Urinary bladder (tissue), 4 donors: Measurements from ENCODE around the gene MAU2. TPM values are rescaled to one million over a fixed set of nuclear protein-coding genes. Genes with fewer than 3 reads are reported as not detected.

ENCODE experiments used
- DNase-seq: peaks from one replicate; pipeline ENCODE4 v3.0.0-alpha.2; 2015; ENCODE audit errors: extremely low spot score
- H3K27ac ChIP-seq: one replicate; pipeline ENCODE4 v1.5.1; 2013; ENCODE audit warnings: low read depth, mild to moderate bottlenecking, moderate library complexity
- H3K36me3 ChIP-seq: one replicate; pipeline ENCODE4 v1.6.1; 2013; ENCODE audit warnings: mild to moderate bottlenecking, moderate library complexity; ENCODE audit not compliant: insufficient read depth
- H3K4me1 ChIP-seq: one replicate; pipeline ENCODE4 v1.6.1; 2013; ENCODE audit warnings: mild to moderate bottlenecking, moderate library complexity; ENCODE audit not compliant: insufficient read depth
- H3K4me3 ChIP-seq: one replicate; pipeline ENCODE4 v1.5.1; 2013; ENCODE audit warnings: low read depth, low read length
- WGBS: extraction: QIAGEN DNeasy Blood & Tissue Kit; methylation state at CpG from one replicate; pipeline ENCODE4 v1.1.7; 2013; 5-methylcytosine and 5-hydroxymethylcytosine counted together
- polyA plus RNA-seq: library from polyadenylated mRNA; stranded (reverse); fragments of 200-250 nt; gene quantifications from one replicate; pipeline ENCODE4 v1.2.3, GENCODE V29; 2013
- total RNA-seq: library from RNA; depleted of rRNA; stranded (reverse); fragments of >200 nt; gene quantifications from one replicate; pipeline ENCODE4 v1.2.3, GENCODE V29; 2014
- donor health status: healthy with polysubstance abuse.
- donor health status: healthy.

MAU2 gene
- total and polyA plus RNA-seq, 2 donors = 31.7 to 34.6 TPM

DNA sequence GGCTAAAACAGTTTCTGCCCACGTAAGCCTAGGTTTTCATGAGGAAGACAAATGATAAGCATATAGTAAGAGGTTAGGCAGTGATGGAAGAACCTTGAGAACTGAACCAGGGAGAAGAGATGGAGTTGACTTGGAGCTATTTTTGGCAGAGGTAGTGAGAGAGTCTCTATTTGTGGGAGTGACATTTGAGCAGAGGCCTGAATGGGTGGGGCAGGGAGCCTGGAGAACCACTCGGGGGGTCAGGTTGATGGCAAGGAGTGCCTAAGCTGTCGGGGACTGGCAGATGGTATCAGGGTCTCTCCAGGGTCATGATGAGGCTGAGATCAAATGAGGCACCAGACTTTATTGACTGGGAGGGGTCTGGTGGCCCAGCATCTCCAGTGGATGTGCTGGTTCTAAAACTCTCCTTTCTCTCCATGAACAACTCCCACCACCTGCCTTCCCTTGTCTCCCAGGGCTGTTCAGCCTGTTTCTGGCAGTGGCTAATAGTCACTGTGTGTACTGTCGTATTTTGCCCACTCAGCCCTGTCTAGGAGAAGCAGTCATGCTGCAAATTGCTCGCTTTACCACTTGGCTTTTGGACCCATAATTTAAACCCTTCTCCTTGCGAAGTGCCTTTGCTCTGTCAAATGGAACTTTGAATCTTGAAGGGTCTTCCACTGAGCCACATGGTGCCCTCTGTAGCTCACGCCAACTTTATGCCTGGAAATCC lies 3.6 kb downstream of the MAU2 start:
- DNase-seq = no peak
- Histone ChIP-seq H3K4me3 (no peak overlapping the region), H3K36me3 (no peaks in the 10 kb centered on the region), H3K27ac (no peak overlapping the region), H3K4me1 (peaks cover 2% of the 10 kb centered on the region)
- WGBS = 85% methylated on average over 7 of the region's 7 CpGs

DNA sequence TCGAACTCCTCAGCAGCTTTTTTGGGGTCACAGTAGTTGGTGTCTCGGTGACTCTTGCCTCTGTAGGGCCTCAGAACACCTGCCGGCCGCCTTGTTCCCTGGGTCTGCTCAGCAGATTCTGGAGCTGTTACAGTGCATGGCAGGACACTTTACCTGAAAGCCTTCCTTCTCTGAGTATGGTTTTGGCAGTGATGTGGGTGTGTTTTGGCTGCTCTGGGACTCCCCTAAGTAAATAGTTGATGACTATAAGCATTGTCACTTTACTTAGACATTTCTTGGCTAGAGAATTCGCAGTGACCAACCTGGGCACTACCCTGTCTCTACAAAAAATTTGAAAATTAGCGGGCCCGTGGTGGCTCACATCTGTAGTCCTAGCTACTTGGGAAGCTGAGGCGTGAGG lies 7.0 kb downstream of the MAU2 start:
- 95% methylated on average over 8 of the region's 8 CpGs for WGBS
- no peaks in the 10 kb centered on the region for H3K36me3 ChIP-seq
- no peaks in the 10 kb centered on the region for H3K4me1 ChIP-seq

GRCh38 chr19:19329126-19329525 lies 8.5 kb downstream of the MAU2 start:
- Histone ChIP-seq H3K4me3 (no peak overlapping the region), H3K36me3 (no peaks in the 10 kb centered on the region), H3K27ac (no peak overlapping the region), H3K4me1 (no peaks in the 10 kb centered on the region)
- 62% methylated on average over 6 of the region's 6 CpGs for WGBS
- no peak for DNase-seq

More for the DNA sequence above, 7.0 kb downstream of the MAU2 start:
- Histone ChIP-seq H3K4me3 (no peak overlapping the region), H3K27ac (no peak overlapping the region)
- DNase-seq = no peak

- H3K4me3 ChIP-seq = no peak overlapping the region
- DNase-seq = no peak
- 86% methylated on average over 22 of the region's 22 CpGs for WGBS
- H3K27ac ChIP-seq = no peak overlapping the region
- peaks cover 2% of the 10 kb centered on the region for H3K36me3 ChIP-seq
- H3K4me1 ChIP-seq = no peaks in the 10 kb centered on the region
Observed at GRCh38 chr19:19334063-19334988, 13.7 kb downstream of the MAU2 start.

GRCh38 chr19:19334989-19335344 lies 14.3 kb downstream of the MAU2 start:
- H3K27ac ChIP-seq = no peak overlapping the region

GRCh38 chr19:19335408-19336158 lies 15.0 kb downstream of the MAU2 start:
- no peak overlapping the region for H3K27ac ChIP-seq
- 86% methylated on average over 16 of the region's 16 CpGs for WGBS
- H3K4me1 ChIP-seq = no peaks in the 10 kb centered on the region
- DNase-seq = no peak
- peaks cover 2% of the 10 kb centered on the region for H3K36me3 ChIP-seq
- H3K4me3 ChIP-seq = no peak overlapping the region

More at GRCh38 chr19:19334989-19335344, 14.3 kb downstream of the MAU2 start:
- DNase-seq = no peak
- Histone ChIP-seq H3K36me3 (peaks cover 2% of the 10 kb centered on the region), H3K4me1 (no peaks in the 10 kb centered on the region), H3K4me3 (no peak overlapping the region)
- WGBS = 88% methylated on average over 3 of the region's 3 CpGs

GRCh38 chr19:19336597-19336996 lies 16.0 kb downstream of the MAU2 start:
- H3K4me1 ChIP-seq = no peaks in the 10 kb centered on the region
- no peak overlapping the region for H3K4me3 ChIP-seq
- H3K27ac ChIP-seq = no peak overlapping the region
- H3K36me3 ChIP-seq = peaks cover 4% of the 10 kb centered on the region
- WGBS = 55% methylated on average over 3 of the region's 3 CpGs
- DNase-seq = no peak

DNA sequence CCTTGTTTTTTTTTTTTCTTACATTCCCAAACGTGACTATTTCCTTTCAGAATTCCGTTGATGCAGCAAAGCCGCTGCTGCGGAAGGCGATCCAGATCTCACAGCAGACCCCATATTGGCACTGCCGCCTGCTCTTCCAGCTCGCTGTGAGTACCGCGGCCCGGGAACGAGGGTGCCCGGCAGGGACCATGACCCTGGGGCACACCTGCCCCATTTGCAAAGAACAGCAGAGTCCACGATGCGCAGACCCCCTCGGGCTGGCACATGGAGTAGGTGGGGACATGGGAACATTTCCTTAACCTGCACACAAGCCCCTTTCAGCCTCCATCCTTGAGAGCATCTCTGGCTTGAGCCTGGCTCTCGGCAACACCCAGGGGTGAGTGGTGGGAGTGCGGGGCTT lies 16.5 kb downstream of the MAU2 start:
- Histone ChIP-seq H3K27ac (no peak overlapping the region), H3K4me3 (no peak overlapping the region), H3K4me1 (no peaks in the 10 kb centered on the region), H3K36me3 (peaks cover 4% of the 10 kb centered on the region)
- WGBS = 91% methylated on average over 17 of the region's 17 CpGs
- DNase-seq = no peak

DNA sequence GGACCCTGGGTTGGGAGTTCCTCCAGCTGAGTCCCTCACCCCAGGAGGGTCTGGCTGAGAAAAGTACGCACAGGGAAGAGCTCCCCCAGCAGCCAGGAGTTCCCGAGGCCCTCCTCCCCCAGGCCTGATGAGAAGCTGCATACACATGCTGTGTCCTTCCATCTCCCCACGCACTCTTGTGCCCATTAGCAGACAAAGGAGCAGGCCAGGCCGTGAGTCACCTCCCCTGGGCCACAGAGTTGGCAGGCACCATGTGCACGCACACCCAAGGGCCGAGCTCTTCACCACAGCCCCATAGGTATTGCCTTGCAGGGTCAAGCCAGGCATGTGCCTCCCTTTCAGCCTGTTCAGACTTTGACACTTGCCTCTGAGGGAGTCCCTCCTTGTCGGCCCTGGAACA lies 17.5 kb downstream of the MAU2 start:
- WGBS = 94% methylated on average over 7 of the region's 7 CpGs
- no peak overlapping the region for H3K27ac ChIP-seq
- H3K4me3 ChIP-seq = no peak overlapping the region
- DNase-seq = no peak
- H3K36me3 ChIP-seq = peaks cover 4% of the 10 kb centered on the region
- no peaks in the 10 kb centered on the region for H3K4me1 ChIP-seq

DNA sequence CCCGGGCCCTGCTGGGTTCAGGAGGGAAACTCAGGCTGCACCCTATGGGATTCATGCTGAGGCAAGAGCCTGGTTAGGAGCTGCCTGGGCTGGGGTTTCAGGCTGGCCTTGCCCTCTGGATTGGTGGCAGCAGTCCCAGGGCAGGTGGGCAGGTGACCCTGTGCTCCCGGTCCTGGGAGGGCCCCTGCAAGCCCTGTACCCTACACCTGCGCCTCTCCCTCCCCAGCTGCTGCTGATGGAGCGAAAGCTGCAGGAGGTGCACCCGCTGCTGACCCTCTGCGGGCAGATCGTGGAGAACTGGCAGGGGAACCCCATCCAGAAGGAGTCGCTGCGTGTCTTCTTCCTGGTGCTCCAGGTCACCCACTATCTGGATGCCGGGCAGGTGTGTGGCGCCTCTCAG lies 20.4 kb downstream of the MAU2 start:
- Histone ChIP-seq H3K36me3 (peaks cover 12% of the 10 kb centered on the region), H3K4me3 (no peak overlapping the region), H3K27ac (no peak overlapping the region), H3K4me1 (no peaks in the 10 kb centered on the region)
- WGBS = 96% methylated on average over 11 of the region's 11 CpGs
- no peak for DNase-seq

DNA sequence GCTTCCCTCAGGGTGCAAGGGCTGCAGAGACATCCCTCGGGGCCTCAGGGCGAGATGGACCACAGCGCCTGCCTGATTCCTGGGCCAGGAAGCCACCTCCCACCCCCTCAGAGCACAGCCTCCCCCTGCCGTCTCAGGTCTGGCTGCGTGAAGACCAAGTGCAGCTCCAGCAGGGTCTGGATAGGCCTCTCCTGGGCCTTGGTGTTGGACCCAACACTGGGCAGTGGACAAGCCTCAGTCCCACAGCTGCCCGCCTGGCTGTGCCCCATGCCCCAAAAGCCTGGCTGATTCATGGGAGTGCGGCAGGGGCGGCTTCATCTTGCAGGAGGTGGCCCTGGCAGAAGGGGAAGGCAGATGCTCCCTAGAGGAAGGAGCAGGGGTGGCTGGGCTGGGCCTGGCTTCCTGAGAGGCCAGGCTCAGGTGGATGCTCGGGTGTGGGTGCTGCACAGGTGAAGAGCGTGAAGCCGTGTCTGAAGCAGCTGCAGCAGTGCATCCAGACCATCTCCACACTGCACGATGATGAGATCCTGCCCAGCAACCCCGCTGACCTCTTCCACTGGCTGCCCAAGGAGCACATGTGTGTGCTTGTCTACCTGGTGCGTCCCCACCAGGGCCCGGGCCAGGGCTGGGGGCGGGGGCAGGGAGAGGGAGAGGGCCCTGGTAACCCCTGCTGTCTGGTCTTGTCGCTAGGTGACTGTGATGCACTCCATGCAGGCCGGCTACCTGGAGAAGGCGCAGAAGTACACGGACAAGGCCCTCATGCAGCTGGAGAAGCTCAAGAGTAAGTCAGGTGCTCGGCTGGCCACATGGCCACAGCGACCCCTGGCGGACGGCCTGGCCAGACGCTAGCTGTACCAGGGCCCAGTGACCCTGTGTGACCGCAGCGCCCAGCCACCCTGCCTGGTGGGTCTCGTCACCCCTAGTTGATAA lies 21.7 kb downstream of the MAU2 start:
- whole genome bisulfite sequencing = 59% methylated on average over 28 of the region's 28 CpGs
- Histone ChIP-seq H3K4me1 (no peaks in the 10 kb centered on the region), H3K27ac (no peak overlapping the region), H3K4me3 (no peak overlapping the region), H3K36me3 (peaks cover 12% of the 10 kb centered on the region)
- DNase-seq = no peak

DNA sequence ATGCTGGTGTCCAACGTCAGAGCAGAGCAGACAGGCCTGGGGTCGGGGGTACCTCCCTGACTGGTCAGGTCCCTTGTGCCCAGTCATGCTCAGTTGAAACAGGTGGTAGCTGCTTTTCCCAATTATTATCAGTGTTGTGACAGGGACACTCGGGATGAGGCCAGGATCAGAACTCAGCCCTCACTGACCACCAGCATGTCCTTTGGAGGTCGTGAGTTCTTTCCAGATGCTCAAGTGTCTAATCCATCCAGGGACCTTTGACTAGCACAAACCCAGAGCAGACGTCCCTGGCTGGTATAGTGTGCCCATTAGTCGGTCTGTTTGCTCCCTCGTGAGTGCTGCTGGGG lies 22.4 kb downstream of the MAU2 start:
- 65% methylated on average over 7 of the region's 7 CpGs for WGBS
- Histone ChIP-seq H3K4me3 (no peak overlapping the region), H3K36me3 (peaks cover 12% of the 10 kb centered on the region), H3K27ac (no peak overlapping the region), H3K4me1 (no peaks in the 10 kb centered on the region)
- no peak for DNase-seq

GRCh38 chr19:19343762-19344161 lies 23.1 kb downstream of the MAU2 start:
- Histone ChIP-seq H3K4me3 (no peak overlapping the region), H3K36me3 (peaks cover 11% of the 10 kb centered on the region), H3K27ac (no peak overlapping the region), H3K4me1 (no peaks in the 10 kb centered on the region)
- DNase-seq = no peak
- 89% methylated on average over 14 of the region's 14 CpGs for WGBS
